Right lobe of liver (tissue), 6 donors: ENCODE measurements around the gene IL1RAPL1. TPM values are rescaled to one million over a fixed set of nuclear protein-coding genes. Genes with fewer than 3 reads are reported as not detected.

Source experiments
- ATAC-seq, 4 donors: fragments of 200-7000 bp; cut with Tn5 transposase; one replicate each; pipeline ENCODE4 v1.9.1; 2020; ENCODE audit warnings: mild to moderate bottlenecking in 4 of 4, moderate library complexity in 4 of 4
- DNase-seq, 3 donors: peaks; one replicate each; pipeline ENCODE4 v3.0.0-alpha.2; 2020
- H3K27ac ChIP-seq, 3 donors: fragments of 200-600 bp; one replicate each; pipeline ENCODE4 v1.8.0; 2022
- H3K27me3 ChIP-seq, 2 donors: fragments of 200-600 bp; one replicate each; pipeline ENCODE4 v1.8.0; 2022
- H3K36me3 ChIP-seq, 4 donors: fragments of 200-600 bp; sonication (generic) in 1 of 4; one replicate each; pipeline versions ENCODE4 v1.5.1 to v1.8.0; 2017 to 2022; ENCODE audit warnings: control low read depth in 1 of 4
- H3K4me1 ChIP-seq, 4 donors: fragments of 200-600 bp; sonication (generic) in 1 of 4; one replicate each; pipeline versions ENCODE4 v1.5.1 to v1.8.0; 2017 to 2022; ENCODE audit warnings: control low read depth in 1 of 4
- H3K4me3 ChIP-seq, 3 donors: fragments of 200-600 bp; one replicate each; pipeline ENCODE4 v1.8.0; 2022
- H3K9me3 ChIP-seq, 4 donors: fragments of 200-600 bp; sonication (generic) in 1 of 4; one replicate each; pipeline versions ENCODE4 v1.5.1 to v1.8.0; 2017 to 2022; ENCODE audit warnings: control low read depth in 1 of 4
- POLR2A ChIP-seq: fragments of 450-650 bp; IDR thresholded peaks from one replicate; pipeline ENCODE4 v1.6.1; 2017; ENCODE audit warnings: antibody characterized with exemption, mild to moderate bottlenecking
- WGBS: methylation state at CpG from one replicate; pipeline ENCODE4 v1.1.6; 2018; ENCODE audit warnings: low coverage, low lambda C conversion rate; ENCODE audit not compliant: insufficient coverage; ENCODE audit errors: missing lambda C conversion rate; 5-methylcytosine and 5-hydroxymethylcytosine counted together
- intact Hi-C, 2 donors: fragments of 100-400 bp; cut with DNase I; formaldehyde crosslinking; loops; one replicate each; pipeline versions ENCODE4 v1.11.2 to v1.14.1; 2022
- total RNA-seq, 6 experiments: library from RNA; depleted of rRNA in 2 of 6; stranded (reverse); fragments of >200 nt in 2 of 6; fragmentation: NEBNext Ultra II Directional in 3 of 6; extraction: Animal tissue kit (Norgen Biotek cat#: 25700) in 3 of 6; gene quantifications; one replicate each; pipeline versions ENCODE4 v1.1.0 to v1.2.4, GENCODE V29; 2016 to 2023
- TF ChIP-seq, protein P1 (sequence below), 4 donors: fragments of 200-600 bp in 3 of 4; fragments of 450-650 bp in 1 of 4; IDR thresholded peaks; one replicate each; pipeline versions ENCODE4 v1.5.1 to v1.8.0; 2016 to 2022; ENCODE audit warnings: antibody characterized with exemption in 4 of 4, mild to moderate bottlenecking in 2 of 4
- donor health status: DM: no; HTN: yes; CAD: no.
- donor health status: DM: no; HTN: no; CAD: no.
- donor health status: DM: no; HTN: no; CAD: no.
- donor health status: DM: no; HTN: yes; CAD: no.
- donor health status: DM: no; HTN: yes; CAD: no.

The IL1RAPL1 gene
- total RNA-seq, 6 experiments from 2014 or later, result not detected

DNA sequence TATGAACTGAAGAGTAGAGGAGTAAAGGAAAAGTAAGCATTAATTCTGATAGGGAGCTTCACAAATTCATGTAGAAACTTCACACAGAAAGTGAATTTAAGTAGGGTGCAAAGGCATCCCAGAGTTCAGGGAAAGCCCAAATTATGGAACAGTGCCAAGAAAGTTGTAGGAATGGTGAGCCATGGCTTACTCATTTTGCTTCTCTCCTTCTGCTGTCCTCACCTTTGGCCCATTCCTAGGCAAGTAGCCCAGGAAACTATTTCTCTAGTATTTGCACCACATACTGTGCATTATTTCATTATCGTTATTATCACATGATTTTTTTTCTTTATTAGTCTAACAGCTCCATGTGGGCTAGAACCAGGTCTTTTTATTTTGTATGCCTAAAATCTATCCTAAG, 34.9 kb upstream of the IL1RAPL1 start:
- Histone ChIP-seq H3K4me1 (peaks cover 0 to 7% (median 0%) of the 10 kb centered on the region in 4 donors), H3K27ac (peak overlapping the region in 1 of 3 donors; percentile 39), H3K36me3 (no peaks in the 10 kb centered on the region), H3K9me3 (no peaks in the 10 kb centered on the region), H3K27me3 (no peaks in the 10 kb centered on the region), H3K4me3 (no peak overlapping the region)
- 64% methylated on average over 1 of the region's 1 CpG for WGBS
- DNase-seq, result no peak
- peak in 3 of 4 donors; percentile 51 to 65 (median 65) for ATAC-seq
- intact Hi-C loops, result no loop called here
- TF ChIP-seq POLR2A, result no peak
- TF ChIP-seq, protein P1, sequence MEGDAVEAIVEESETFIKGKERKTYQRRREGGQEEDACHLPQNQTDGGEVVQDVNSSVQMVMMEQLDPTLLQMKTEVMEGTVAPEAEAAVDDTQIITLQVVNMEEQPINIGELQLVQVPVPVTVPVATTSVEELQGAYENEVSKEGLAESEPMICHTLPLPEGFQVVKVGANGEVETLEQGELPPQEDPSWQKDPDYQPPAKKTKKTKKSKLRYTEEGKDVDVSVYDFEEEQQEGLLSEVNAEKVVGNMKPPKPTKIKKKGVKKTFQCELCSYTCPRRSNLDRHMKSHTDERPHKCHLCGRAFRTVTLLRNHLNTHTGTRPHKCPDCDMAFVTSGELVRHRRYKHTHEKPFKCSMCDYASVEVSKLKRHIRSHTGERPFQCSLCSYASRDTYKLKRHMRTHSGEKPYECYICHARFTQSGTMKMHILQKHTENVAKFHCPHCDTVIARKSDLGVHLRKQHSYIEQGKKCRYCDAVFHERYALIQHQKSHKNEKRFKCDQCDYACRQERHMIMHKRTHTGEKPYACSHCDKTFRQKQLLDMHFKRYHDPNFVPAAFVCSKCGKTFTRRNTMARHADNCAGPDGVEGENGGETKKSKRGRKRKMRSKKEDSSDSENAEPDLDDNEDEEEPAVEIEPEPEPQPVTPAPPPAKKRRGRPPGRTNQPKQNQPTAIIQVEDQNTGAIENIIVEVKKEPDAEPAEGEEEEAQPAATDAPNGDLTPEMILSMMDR (IDR thresholded peaks at IDR 0.05), result no peak

DNA sequence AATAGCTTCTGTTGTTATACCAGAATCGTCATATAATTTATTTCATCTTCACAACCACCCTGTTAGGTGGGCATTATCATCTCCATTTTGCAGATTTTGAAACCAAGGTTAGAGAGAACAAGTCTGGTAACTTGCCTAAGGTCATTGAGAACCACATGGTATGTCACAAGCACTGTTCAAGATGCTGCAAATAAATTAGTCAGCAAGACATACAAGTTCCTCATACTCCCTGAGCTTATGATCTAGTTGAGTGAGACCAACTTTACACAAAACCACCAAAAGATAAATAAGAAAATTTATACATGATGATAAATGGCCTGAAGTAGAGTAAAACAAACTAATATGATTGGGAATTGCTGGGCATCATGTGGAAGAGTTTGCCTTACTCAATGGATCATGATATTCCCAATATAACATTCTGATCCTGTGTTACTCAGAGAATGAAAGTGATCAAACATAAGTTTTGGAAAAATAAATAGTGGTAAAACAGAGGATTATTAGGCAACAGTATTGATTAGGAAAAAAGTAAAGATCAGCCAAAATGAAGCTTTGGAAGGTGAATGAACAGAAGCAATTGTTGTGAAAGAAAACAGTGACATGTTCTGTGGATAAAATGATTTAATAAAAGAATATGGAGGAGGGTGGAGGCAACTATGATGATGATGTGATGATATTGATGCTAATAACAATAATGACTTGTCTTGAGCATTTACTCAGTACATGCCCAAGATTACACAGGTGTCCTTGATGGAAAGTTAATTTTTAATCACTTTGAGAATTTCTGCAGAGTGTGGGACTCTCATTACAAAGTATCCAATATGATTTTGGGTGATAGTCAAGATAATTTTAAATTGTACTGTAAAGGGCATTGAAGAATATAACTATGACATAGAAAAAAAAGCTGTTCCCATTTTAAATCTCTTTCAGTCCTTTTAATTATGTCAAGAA, 34.1 kb upstream of the IL1RAPL1 start:
- ATAC-seq, result peak; percentile 57 to 78 (median 70)
- Histone ChIP-seq H3K9me3 (no peaks in the 10 kb centered on the region), H3K27me3 (no peaks in the 10 kb centered on the region), H3K4me3 (no peak overlapping the region), H3K27ac (peak overlapping the region in 1 of 3 donors; percentile 39), H3K36me3 (no peaks in the 10 kb centered on the region), H3K4me1 (peaks cover 0 to 7% (median 0%) of the 10 kb centered on the region in 4 donors)
- no peak for TF ChIP-seq POLR2A
- TF ChIP-seq, protein P1 (IDR thresholded peaks at IDR 0.05), result no peak
- intact Hi-C loops, result no loop called here
- no peak for DNase-seq
- WGBS, result 11% methylated on average over 1 of the region's 1 CpG

DNA sequence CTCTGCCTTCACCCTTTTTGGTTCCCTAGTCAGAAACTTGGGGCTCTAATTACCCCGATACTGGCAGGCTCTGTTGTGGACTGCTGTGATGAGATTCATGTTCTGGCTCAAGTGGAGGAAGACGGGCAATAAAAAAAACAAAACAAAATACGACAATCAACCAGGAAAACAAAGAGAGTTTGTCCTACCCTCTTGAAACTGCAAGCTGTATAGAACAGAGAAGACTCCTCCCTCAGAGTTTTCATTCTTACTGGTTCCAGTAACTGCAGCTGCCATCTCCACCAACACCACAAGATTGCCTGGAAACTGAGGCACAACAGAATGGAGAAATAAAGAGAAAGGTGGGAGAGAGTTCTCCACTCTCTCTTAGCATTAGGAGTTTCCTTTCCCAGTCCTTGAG, 11.1 kb upstream of the IL1RAPL1 start:
- peak overlapping the region in 1 of 3 donors; percentile 4 for H3K27ac ChIP-seq
- no peaks in the 10 kb centered on the region for H3K36me3 ChIP-seq
- ATAC-seq, result peak in 1 of 4 donors; percentile 17
- no peak for TF ChIP-seq POLR2A
- TF ChIP-seq, protein P1 (IDR thresholded peaks at IDR 0.05), result no peak
- no peaks in the 10 kb centered on the region for H3K27me3 ChIP-seq
- no peak overlapping the region for H3K4me3 ChIP-seq
- H3K9me3 ChIP-seq, result no peaks in the 10 kb centered on the region
- DNase-seq, result no peak
- 48% methylated on average over 3 of the region's 3 CpGs for WGBS
- intact Hi-C loops, result no loop called here
- no peaks in the 10 kb centered on the region for H3K4me1 ChIP-seq

DNA sequence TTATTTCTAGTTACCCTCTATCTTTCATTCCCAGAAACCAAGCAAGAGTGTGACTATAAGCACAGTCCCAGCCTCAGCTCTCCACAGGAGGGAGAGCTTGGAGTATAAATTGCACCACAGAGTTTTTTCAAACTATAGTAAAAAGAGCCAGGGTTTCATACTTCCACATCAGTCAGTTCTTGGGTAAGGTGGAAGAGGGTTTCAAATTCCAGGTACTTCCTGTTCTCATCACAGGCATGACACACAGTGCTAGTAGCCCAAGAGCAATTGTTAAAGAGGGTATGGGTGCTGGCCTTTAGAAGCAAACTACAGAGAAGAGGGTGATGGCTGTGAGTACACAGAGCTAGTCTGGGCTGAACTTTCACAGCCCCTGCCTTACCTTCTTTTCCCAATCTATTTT, 5.7 kb upstream of the IL1RAPL1 start:
- no peak for TF ChIP-seq POLR2A
- TF ChIP-seq, protein P1 (IDR thresholded peaks at IDR 0.05), result no peak
- Histone ChIP-seq H3K27me3 (no peaks in the 10 kb centered on the region), H3K9me3 (no peaks in the 10 kb centered on the region), H3K4me1 (no peaks in the 10 kb centered on the region), H3K27ac (no peak overlapping the region), H3K36me3 (no peaks in the 10 kb centered on the region), H3K4me3 (no peak overlapping the region)
- intact Hi-C loops, result no loop called here
- ATAC-seq (no peak), DNase-seq (no peak)
